ENCODE data around the gene DOCK1.

DNA sequence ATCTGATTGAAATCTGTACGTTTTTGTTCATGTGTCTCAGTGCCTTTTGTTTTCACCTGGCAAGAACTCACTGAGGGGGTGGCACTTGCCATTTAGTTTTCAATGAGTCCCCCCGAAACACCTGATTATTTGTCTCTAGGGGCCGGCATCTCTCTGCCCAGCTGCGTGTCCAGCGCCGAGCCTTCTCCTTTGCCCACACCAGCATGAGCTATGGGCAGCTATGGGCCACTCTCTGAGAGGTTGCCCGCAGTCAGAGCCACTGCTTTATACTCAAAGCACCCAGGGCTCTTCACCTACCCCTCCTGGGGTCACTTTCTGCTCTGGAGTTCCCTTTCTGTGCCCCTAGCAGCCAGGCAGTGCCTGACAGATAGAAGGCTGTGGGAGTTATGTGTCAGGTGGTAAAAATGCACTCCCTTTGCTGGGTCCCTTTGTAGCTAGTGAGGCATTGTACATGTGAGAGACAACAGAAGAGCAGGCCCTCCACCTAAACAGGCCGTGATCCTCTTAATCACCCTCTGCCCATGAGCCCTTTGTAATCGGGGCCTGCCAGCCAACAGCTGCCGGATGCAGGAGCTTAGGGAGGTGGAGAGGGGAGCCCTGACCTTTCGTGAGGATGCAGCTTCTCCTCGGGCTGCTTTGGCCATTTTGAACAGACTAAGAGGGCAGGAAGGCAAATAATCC is 510.8 kb downstream of the DOCK1 start:
- TF ChIP-seq CTCF (IDR thresholded peaks at IDR 0.05) = no peak
- TF ChIP-seq POLR2A (IDR thresholded peaks at IDR 0.05) = no peak
- TF ChIP-seq POLR2AphosphoS5 (IDR thresholded peaks at IDR 0.05) = no peak
